Left cardiac atrium (tissue), 4 donors: ENCODE results near the gene AADACL3. TPM values are rescaled to one million over a fixed set of nuclear protein-coding genes. Genes with fewer than 3 reads are reported as not detected.
"Not testable (repeated sequence)": the region's sequence is repeated elsewhere in the genome, so short reads cannot be mapped to it uniquely, and the experiment has no call there.

ENCODE experiments used
- ATAC-seq, 2 donors: fragments of 200-7000 bp; cut with Tn5 transposase; one replicate each; pipeline ENCODE4 v1.9.1; 2020; ENCODE audit warnings: mild to moderate bottlenecking in 2 of 2, moderate library complexity in 2 of 2
- DNase-seq: peaks from one replicate; pipeline ENCODE4 v3.0.0-alpha.2; 2020
- intact Hi-C, 2 donors: fragments of 100-400 bp; cut with DNase I; formaldehyde crosslinking; loops; one replicate each; pipeline versions ENCODE4 v1.14.1 to v1.15.1; 2022 to 2023
- total RNA-seq, 2 donors: library from RNA; stranded (reverse); fragmentation: NEBNext Ultra II Directional; extraction: Animal tissue kit (Norgen Biotek cat#: 25700); gene quantifications; one replicate each; pipeline ENCODE4 v1.2.1, GENCODE V29; 2021
- donor health status: DM: no; HTN: yes; CAD: no.
- donor health status: DM: no; HTN: yes; CAD: no; lungs with severe emphysema.
- donor health status: DM: yes; HTN: yes; CAD: no.
- donor health status: Dilated cardiomyopathy.

Gene AADACL3
- total RNA-seq, 2 donors from 2014 or later: 0.09 to 0.18 TPM

DNA sequence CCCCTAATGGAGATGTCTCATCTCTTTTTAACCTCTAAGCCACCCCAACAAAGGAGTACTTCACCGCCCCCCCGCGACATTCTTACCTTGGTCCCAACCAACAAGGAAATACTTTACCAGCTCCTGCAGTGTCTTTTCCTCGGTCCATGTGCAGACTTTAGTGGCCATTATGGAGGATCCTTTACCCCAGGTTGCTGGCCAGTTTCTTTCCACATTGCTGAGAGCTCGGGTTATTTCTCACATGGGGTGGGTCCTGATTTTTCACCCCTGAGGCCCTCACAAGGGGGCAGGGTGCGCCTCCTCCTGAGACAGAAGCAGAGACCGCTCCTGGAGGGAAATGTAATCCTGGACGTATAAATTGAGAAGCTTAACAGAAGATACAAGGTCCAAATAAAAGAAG lies 3.0 kb upstream of the AADACL3 start:
- ATAC-seq: no peak
- DNase-seq: no peak
- intact Hi-C loops: no loop called here

DNA sequence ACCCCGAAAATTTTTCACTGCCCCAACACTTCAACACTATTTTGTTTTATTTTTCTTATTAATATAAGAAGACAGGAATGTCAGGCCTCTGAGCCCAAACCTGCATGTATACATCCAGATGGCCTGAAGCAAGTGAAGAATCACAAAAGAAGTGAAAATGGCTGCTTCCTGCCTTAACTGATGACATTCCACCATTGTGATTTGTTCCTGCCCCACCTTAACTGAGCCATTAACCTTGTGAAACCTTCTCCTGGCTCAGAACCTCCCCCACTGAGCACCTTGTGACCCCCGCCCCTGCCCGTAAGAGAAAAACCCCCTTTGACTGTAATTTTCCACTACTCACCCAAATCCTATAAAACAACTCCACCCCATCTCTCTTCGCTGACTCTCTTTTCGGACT lies 2.3 kb upstream of the AADACL3 start:
- ATAC-seq, intact Hi-C loops, DNase-seq: not testable (repeated sequence)

DNA sequence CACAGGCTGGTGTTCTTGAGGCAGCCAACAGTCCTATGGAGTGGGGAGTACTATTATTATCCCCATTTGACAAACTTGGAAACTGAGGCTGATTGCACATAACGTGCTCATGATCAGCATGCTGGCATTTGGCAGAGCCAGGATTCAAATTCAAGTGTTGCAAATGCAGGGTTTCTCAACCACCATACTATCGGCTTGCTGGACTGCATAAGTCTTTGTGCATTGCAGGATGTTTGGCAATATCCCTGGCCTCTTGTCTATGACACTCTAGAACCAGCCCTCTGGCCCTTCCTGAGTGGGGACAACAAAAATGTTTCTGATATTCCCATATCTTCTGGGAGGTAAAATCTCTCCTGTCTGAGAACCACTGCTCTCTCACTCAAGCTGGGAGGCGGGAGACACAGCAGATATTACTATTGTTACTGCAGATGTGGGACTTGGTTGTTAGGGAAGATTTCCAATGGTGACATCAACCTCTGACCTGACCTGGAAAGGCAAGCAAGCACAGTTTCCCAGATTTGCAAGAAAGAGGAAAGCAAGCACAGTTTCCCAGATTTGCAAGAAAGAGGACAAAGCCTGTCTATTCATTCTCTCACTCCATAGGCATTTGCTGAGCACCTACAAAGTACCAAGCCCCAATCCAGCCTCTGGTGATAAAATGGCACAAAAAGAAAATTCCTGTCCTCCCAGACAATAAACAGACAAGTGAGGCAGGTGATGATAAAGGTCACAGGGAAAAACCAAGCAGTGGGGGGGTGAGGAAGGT lies 1.0 kb upstream of the AADACL3 start:
- ATAC-seq: peak in 1 of 2 donors; percentile 73
- intact Hi-C loops: no loop called here
- DNase-seq: no peak

DNA sequence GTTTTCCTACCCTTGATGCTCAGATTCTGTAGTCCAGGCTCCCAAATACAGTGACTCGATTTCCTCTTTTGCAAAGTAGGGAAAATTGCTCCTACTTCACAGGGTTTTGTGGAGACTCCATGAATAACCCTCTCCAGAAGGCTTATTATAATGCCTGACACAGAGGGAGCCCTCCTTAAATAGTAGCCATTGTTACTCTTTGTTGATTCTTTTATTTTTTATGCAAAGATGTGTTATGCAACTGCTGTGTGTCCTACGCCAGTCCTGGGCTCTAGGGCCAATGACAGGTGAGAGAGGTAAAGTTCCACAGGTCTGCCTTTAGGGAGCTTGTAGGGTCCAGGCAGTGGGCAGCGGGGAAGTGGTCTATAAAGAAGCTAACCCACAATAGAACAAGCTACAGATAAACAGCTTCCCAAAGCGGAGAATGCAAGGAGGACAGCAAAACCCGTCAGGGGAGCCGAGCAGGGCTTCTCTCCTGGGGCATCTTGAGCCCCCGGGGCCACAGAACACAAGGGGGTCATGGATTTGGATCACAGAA lies 1.5 kb downstream of the AADACL3 start:
- ATAC-seq: no peak

DNA sequence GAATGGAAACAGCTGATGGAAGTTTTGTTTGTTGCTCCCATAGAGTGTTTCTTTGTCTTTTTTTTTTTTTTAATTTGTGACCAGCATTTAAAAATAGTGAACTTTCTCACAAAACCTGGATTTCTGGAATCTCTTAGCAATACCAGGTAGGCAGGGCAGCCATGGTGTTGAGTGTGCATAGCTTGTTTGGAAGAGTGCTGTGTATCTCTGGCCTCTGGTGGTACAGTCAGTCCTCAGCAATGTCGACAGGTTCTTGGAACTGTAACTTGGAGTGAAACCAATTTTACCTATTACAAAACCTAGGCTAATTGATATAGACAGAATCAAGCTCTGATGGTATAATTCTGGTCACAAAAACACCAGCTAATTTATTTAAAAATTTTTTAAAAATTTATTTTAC lies 6.7 kb downstream of the AADACL3 start:
- intact Hi-C loops: no loop called here
- ATAC-seq: peak in 1 of 2 donors; percentile 77
- DNase-seq: no peak

More for the DNA sequence above, 1.5 kb downstream of the AADACL3 start:
- intact Hi-C loops: no loop called here
- DNase-seq: no peak

DNA sequence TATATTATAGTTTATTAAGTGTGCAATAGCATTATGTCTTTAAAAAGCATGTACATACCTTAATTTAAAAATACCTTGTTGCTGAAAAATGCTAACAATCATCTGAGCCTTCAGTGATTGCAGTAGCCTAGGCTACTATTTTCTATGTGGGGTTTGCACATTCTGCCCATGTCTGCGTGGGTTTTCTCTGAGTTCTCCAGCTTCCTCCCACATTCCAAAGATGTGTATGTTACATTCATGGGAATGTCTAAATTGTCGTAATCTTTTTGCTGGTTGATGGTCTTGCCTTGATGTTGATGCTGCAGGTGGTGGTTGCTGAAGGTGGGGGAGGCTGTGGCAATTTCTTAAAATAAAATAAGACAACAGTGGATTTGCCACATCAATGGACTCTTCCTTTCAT lies 12.5 kb downstream of the AADACL3 start:
- intact Hi-C loops: no loop called here
- DNase-seq: no peak
- ATAC-seq: no peak

DNA sequence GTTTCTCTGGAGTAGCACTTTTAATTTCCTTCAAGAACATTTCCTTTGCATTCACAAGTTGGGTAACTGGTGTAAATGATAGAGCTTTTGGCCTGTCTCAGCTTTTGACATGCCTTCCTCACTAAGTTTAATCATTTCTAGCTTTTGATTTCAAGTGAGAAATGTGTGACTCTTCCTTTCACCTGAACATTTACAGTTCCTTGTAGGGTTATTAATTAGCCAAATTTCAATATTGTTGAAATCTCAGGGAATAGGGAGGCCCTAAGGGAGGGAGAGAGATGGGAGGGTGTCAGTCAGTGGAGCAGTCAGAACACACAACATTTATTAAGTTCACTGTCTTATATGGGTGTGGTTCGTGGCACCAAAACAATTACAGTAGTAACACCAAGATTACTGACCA lies 14.2 kb downstream of the AADACL3 start:
- ATAC-seq (no peak), DNase-seq (no peak)
- intact Hi-C loops: no loop called here

DNA sequence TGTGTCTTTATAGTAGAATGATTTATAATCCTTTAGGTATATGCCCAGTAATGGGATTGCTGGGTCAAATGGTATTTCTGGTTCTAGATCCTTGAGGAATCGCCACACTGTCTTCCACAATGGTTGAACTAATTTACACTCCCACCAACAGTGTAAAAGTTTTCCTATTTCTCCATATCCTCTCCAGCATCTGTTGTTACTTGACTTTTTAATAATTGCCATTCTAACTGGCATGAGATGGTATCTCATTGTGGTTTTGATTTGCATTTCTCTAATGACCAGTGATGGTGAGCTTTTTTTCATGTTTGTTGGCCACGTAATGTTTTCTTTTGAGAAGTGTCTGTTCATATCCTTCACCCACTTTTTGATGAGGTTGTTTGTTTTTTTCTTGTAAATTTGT lies 15.2 kb downstream of the AADACL3 start:
- intact Hi-C loops, ATAC-seq, DNase-seq: not testable (repeated sequence)

DNA sequence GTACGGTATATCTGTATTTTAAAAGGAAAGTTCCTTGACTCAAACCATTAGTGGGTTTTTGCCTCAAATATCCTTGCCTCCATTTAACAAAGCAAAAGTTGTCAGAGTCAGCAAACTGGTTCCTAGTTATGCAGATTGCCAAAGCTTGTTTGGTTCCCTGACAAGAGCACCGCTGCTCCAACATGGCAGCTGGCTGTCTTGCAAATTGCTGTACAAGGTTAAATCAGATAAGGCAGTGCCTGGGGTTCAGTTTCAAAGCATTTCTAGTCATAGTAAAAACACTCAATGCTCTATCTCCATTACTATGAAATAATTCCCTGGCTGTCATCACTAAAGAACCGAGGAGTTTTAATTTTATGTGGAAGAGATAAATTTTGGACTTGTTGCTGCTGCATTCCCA lies 18.7 kb downstream of the AADACL3 start:
- ATAC-seq (no peak), DNase-seq (no peak)
- intact Hi-C loops: no loop called here

DNA sequence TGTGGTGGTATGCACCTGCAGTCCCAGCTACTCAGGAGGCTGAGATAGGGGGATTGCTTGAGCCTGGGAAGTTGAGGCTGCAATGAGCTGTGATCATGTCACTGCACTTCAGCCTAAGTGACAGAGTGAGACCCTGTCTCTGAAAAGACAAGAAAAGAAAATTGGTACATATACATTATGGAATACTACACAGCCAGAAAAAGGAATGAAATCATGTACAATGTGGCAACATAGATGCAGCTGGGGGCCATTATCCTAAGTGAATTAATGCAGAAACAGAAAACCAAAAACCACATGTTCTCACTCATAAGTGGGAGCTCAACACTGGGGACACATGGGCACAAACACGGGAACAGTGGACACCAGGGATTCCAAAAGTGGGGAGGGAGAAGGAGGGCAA lies 23.0 kb downstream of the AADACL3 start:
- DNase-seq (no peak), ATAC-seq (no peak)
- intact Hi-C loops: no loop called here

DNA sequence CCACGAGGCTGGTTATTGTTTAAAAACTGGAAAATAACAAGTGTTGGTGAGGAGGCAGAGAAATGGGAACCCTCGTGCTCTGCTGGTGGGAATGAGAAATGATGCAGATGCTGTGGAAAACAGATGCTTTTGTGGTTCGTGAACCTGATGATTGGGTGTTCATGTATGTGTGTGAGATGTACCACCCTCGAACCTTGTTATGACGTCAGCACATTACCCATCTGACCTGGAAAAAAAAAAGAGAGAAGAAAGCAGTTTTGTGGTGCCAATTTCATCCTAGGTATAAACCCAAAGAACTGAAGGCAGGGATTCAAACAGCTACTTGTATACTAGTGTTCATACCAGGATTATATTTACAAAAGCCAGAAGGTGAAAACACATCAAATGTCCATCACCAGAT lies 23.7 kb downstream of the AADACL3 start:
- no peak for ATAC-seq
- intact Hi-C loops: no loop called here

DNA sequence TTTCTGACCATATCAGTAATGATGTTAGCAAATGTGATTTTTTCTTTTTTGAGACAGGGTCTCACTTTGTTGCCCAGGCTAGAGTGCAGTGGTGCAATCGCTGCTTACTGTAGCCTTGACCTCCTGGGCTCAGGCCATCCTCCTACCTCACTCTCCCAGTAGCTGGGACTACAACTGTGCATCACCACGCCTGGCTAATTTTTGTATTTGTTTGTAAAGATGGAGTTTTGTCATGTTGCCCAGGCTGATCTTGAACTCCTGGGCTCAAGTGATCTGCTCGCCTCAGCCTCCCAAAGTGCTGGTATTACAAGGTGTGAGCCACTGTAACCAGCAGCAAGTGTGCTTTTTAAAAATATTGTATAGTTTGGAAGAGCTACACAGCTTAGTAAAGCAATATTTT lies 26.0 kb downstream of the AADACL3 start:
- DNase-seq (no peak), ATAC-seq (no peak)
- intact Hi-C loops: no loop called here

More for the DNA sequence above, 23.7 kb downstream of the AADACL3 start:
- no peak for DNase-seq

DNA sequence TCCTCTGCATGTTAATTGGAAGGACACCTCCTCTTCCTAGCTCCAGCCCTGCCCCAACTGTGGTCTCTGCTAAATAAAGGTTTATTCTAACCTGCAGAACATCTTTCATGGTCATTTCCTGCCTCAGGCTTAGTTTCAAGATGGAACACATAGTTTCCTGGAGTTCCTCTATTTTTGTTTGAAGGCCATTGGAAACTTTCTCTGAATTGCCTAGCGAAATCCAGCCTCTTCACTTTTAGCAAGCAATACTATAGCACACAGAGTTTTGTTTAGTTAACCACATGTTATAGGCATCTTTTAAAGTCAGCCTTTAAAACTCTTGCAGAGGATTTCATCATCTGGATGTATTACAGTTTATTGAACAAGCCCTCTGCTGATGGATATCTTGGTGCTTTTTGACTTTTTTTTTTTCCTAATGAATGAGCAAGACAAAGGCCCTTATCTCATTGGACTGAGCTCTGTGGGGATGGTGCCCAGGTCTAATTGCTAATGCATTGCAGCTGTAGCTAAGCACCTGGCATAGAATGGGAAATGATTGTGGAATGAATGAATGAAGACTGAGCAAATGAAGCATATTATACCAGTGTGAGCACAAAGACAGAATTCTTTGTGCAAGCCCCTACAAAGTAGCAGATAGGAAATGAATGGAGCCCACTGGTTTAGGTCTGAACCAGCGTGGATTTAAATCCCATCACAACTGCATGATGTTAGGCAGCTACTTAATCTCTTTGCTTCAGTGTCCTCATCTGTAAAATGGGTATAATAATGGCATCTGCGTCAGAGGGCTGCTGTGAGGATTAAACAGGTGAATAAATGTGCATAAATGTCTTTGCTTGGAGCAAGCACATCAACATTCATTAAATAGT lies 29.4 kb downstream of the AADACL3 start:
- ATAC-seq: no peak
- intact Hi-C loops: no loop called here

DNA sequence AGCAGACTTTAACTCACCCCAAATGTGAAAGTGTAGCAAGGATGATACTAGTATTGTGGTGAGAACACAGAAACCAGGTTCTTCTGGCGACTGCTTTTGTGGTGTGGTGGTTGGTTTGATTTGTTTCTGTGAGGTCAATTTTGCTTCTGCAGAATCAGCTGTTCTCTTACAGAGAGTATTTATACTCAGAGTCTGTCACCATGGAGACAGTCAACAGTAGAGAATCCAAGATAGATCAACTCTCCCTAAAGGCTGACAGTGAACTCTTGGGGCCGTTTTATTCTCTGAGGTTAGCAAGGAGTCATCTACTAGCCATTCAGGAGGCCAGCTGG lies 30.0 kb downstream of the AADACL3 start, which contains the start of gene CFAP107:
Gene CFAP107, plus strand, starts transcription at position 209 of the 332 bp plus-strand sequence. CDS start 231 bp downstream, outside the sequence.
- DNase-seq (no peak), ATAC-seq (no peak)
- intact Hi-C loops: no loop called here

More for the DNA sequence above, 29.4 kb downstream of the AADACL3 start:
- DNase-seq: no peak

DNA sequence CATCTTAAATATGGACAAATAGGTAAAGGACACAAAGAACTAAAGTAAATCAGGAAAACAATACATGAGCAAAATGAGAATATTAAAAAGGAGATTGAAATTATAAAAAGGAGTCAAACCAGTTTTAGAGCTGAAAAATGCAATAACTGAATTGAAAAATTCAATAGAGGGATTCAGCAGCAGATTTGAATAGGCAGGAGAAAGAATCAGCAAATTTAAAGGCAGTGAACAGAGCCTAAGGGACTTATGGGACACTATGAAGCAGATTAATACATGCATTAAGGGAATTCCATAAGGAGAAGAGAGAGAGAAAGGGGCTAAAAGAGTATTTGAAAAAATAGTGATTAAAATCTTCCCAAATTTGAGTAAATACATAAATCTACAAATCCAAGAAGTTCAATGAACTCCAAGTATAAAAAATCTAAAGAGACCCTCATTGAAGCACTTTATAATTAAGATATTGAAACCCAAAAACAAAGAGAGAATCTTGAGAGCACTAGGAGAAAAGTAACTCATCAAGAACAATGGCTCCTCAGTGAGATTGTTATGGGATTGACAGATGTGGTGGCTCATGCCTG lies 33.0 kb downstream of the AADACL3 start:
- intact Hi-C loops: no loop called here
- ATAC-seq (no peak), DNase-seq (no peak)

DNA sequence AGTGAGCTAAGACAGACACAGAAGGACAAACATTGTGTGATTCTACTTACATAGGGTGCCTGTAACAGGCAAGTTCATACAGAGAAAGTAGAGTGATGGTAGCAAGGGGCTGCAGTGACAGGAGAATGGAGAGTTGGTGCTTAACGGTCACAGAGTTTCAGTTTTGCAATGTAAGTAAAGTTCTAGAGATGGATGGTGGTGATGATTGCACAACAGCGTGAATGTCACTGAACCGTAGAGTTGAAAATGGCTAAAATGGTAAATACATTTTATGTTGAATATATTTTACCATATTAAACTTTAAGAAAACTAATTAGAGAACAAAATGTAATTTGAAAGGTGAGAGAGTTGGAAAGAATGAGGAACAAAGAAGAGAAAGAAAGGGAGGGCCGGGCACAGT lies 38.8 kb downstream of the AADACL3 start:
- intact Hi-C loops: no loop called here

DNA sequence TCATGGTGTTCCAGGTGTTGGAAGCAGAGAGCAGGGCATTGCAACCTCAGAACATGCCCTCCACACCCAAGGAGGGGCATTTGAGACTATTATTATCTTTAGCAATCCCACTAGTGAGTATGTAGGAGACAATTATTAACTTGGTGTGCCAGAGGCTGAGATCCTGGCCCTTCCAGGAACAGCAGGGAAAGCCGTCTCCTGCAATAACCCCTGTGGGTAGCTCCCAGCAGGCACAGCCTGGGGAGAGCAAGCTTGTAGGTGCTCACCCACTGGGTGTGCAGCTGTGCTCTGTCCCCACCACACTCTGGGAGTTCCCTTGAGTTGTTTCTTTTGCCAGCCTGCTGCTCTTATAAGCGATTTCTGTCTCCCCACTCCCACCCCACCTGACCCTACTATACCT lies 40.4 kb downstream of the AADACL3 start:
- intact Hi-C loops: no loop called here
- no peak for DNase-seq
- no peak for ATAC-seq

More for the DNA sequence above, 38.8 kb downstream of the AADACL3 start:
- no peak for ATAC-seq
- no peak for DNase-seq

DNA sequence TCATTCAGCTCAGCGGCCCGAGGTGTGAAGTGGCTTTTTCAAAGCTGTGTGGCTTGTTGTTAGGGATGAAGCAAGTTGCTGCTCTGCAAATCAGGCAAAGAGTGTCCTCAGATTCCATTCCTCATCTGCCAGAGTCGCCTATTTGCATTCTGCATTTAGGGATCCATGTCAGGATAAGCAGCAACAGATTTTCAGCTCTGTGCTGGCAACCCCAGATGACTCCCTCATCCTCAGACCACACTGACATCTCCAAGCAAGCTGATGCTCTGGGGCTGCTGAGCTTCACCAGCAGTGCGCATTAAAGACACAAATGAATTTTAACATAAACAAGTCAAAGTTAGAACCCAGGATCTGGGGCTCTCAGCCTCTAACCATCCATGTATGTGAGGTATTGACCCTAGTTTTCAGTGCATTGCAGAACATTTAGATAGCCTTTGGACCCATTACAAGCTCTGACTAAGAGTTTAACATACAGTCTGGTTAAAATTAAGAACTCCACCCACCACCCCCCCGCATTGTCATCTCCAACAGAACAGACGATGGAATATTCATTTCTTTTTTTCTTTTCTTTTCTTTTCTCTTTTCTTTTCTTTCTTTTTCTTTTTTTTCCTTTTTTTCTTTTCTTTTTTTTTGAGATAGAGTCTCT lies 41.0 kb downstream of the AADACL3 start:
- no peak for ATAC-seq
- no peak for DNase-seq
- intact Hi-C loops: no loop called here

DNA sequence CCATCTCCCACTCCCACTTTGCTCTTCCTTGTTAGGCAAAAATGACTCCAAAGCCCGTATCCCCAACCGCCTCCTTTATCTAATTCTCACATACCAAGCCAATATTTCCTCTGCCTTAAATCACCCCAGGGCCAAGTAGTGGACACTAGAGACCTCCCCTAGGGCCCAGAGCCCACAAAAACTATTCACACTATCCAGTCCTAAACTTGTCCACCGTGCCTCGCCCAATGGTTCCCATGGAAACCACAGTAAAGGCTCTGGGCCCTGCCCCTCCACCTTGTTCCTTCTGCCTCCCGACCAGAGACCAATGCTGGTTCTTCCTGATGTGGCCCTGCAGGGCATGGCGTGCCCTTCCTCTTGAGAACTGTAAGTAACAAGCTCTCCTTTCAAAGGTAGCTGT lies 41.9 kb downstream of the AADACL3 start:
- intact Hi-C loops: no loop called here
- DNase-seq (no peak), ATAC-seq (no peak)
